Measurements from ENCODE around the gene RCN2.

The RCN2 gene

DNA sequence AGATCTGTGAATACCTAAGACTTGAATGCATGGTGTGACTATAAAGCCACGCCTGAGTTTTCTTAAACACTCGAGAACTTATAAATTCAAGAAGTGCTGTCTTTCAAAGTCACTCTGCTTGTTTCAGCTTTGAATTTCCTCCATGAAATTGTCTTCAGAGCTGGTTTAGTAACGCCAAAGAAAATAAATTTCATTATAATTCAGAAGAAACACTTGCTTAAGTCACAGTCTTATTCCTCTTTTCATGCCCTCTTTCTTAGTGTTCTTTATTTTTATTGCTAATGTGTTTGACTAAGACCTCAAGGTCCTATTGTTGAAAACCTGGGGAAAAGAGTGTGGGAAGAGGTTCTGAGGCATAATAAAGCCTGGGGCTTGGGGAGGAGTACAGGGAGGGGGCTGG is 3.3 kb upstream of the RCN2 start:
- TF ChIP-seq, protein P1, sequence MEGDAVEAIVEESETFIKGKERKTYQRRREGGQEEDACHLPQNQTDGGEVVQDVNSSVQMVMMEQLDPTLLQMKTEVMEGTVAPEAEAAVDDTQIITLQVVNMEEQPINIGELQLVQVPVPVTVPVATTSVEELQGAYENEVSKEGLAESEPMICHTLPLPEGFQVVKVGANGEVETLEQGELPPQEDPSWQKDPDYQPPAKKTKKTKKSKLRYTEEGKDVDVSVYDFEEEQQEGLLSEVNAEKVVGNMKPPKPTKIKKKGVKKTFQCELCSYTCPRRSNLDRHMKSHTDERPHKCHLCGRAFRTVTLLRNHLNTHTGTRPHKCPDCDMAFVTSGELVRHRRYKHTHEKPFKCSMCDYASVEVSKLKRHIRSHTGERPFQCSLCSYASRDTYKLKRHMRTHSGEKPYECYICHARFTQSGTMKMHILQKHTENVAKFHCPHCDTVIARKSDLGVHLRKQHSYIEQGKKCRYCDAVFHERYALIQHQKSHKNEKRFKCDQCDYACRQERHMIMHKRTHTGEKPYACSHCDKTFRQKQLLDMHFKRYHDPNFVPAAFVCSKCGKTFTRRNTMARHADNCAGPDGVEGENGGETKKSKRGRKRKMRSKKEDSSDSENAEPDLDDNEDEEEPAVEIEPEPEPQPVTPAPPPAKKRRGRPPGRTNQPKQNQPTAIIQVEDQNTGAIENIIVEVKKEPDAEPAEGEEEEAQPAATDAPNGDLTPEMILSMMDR (conservative IDR thresholded peaks at IDR 0.05) = no peak
- H3K27ac ChIP-seq = no peak overlapping the region

DNA sequence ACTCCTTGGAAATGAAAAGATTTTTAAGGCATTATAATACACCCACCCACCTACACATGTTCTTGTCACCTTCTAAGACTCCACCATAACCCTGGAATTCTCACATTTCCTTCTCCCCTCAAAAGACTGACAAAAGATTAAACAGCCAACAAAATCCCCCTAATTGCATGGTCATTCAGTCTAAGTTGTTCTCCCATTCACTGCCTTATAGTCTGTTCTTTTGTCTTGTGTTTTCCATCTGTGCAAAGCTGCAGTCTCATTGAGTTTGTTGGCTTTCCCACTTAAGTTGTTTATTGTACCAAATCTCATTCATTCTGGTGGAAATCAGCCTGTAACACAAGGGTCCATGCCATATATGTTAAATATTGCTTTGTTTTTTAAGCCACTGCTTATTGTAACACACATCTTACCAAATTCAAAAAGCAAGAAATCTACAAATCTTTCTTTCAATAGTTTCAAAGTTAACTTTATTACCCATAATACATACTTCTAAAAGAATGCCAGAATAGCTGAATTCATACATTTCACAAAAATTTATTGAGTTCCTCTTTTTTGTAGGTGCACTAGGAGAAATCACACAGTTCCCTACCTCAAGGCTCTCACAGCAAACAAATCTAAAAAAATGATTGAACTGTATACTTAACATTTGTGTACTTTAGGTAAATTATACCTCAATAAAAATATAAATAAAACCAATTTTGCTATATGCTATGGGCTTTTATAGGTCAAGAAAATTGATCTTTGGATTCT is 2.4 kb upstream of the RCN2 start:
- TF ChIP-seq, protein P1 (conservative IDR thresholded peaks at IDR 0.05) = no peak
- no peak overlapping the region for H3K27ac ChIP-seq

DNA sequence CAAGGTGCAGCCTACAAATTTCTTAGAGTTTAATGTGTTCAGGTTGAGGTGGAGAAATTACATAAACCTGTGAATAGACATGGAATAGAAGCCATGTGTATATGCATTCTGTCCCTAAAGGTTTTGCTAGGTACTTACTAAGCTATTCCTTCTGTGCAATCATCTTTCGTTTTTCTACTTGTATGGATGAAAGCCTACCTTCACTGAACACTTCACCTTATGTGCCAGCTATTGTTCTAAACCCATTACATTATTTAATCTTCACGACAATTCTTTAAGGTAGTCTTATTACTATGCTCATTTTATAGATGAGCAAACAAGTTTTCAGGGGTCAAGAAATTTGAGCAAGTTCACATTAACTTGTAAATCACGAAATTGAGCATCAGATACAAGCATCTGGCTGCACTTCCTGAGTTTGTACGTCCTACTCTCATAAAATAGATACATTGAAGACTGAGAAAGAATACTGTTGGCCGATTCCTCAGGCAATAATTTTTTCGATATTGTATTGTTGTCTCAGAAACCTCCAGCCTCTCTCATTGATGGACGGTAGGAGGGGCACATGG is 635 bp upstream of the RCN2 start:
- peak overlapping the region; percentile 92 for H3K27ac ChIP-seq
- TF ChIP-seq, protein P1 (conservative IDR thresholded peaks at IDR 0.05) = no peak

DNA sequence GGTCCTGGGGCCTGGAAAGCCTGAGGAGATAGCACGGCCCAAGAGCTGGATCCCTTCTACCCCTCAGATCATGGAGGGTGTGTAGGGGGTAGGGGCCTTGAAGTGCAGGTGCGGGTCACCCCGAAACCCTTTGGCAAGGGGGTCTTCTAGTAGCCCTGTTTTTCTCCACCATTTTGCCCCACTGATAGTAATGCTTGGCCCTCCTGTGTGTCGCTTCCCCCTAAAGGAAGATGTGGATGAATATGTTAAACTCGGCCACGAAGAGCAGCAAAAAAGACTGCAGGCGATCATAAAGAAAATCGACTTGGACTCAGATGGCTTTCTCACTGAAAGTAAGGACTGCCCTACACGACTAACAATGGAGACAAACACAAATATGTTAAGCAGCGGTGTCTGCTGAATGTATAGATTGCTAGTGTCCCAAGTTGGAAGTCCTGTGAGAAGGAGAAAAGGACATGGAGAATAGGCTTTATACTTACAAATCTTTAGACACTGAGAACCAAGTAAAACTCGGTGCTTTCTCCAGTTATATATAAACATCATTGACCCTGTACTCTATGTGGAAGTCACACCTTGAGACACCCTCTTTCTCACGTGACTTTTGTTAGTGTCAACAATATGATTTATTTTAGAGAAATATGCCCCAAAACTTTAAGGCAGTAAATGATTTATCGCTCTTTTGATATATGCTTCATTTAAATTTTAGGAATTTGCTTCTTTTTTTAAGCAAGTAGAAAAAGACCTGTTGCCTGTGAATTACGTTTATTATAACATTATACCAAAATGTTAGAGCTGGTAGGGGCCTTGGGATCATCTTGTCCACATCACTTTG is 802 bp downstream of the RCN2 start:
- peak overlapping the region; percentile 92 for H3K27ac ChIP-seq

DNA sequence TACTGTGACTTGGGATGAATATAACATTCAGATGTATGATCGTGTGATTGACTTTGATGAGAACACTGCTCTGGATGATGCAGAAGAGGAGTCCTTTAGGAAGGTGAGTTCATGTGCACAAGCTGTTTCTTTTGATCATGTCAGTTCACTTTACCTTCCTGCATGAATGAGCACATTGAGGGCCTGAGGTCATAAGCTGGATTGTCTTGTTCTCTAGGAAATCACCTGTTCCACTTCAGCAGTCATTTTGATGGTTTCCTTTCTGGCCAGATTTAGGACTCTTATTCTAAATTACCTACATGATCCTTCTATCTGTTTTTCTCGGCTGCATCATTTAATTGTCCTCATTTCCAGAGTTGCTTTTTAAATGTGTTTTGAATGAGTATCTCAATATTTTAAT is 4.1 kb downstream of the RCN2 start:
- TF ChIP-seq, protein P1 (conservative IDR thresholded peaks at IDR 0.05) = no peak
- H3K27ac ChIP-seq = peak overlapping the region; percentile 58

More for the DNA sequence above, 802 bp downstream of the RCN2 start:
- TF ChIP-seq, protein P1 (conservative IDR thresholded peaks at IDR 0.05) = 0 out of 2 replicates have a peak, but pooled peaks have one; percentile 1

DNA sequence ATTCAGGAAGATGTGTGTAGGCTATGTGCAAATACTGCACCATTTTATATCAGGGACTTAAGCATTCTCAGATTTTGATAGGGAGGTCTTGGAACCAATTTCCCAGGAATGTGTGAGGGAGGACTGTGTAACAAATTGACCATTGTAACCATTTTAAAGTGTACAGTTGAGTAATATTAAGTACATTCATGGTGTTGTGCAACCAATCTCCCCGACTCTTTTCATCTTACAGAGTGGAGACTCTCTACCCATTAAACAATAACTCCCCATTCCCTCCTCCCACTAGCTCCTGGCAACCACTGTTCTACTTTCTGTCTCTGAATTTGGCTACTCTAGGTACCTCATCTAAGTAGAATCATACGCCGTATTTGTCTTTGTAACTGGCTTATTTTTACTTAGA is 5.1 kb downstream of the RCN2 start:
- TF ChIP-seq, protein P1 (conservative IDR thresholded peaks at IDR 0.05) = no peak
- H3K27ac ChIP-seq = peak overlapping the region; percentile 58

DNA sequence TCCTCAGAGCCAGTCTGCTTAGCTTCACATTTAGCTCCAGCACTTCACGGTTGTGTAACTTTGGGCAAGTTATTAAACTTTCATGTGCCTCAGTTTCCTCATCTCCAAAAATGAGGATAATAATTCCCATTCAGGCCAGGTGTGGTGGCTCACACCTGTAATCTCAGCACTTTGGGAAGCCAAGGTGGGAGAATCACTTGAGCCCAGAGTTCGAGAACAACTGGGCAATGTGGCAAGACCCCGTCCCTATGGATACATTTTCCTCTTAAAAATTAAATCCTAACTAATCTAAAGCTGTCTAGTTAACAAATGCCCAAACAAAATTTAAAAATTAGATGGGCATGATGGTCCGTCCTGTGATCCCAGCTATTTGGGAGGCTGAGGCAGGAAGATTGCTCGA is 7.2 kb downstream of the RCN2 start:
- H3K27ac ChIP-seq = no peak overlapping the region
- TF ChIP-seq, protein P1 (conservative IDR thresholded peaks at IDR 0.05) = no peak

All from VCaP (cell line).